ENCODE measurements around the gene VPS54.
"Not testable (repeated sequence)": the region's sequence is repeated elsewhere in the genome, so short reads cannot be mapped to it uniquely, and the experiment has no call there.

VPS54 gene

GRCh38 chr2:63992061-63992685 lies 27.1 kb downstream of the VPS54 start:
- Histone ChIP-seq H3K9ac (ENCODE audit: low read depth, low read length) (no peak overlapping the region), H3K9me3 (ENCODE audit: control insufficient read depth, insufficient read depth, low read length) (peaks cover 2% of the 10 kb centered on the region; the same call in 1 of the 2 replicates), H3K4me1 (ENCODE audit: insufficient read depth, low read length) (no peaks in the 10 kb centered on the region), H3K36me3 (ENCODE audit: insufficient read depth, low read length) (0 out of 2 replicates have a peak, but pooled peaks cover 3% of the 10 kb centered on the region)

GRCh38 chr2:63991173-63991999 lies 27.8 kb downstream of the VPS54 start:
- H3K9me3 ChIP-seq (ENCODE audit: control insufficient read depth, insufficient read depth, low read length); H3K4me1 ChIP-seq (ENCODE audit: insufficient read depth, low read length); H3K36me3 ChIP-seq (ENCODE audit: insufficient read depth, low read length); H3K9ac ChIP-seq (ENCODE audit: low read depth, low read length): not testable (repeated sequence)

- no peak overlapping the region for H3K9ac ChIP-seq (ENCODE audit: low read depth, low read length)
- H3K36me3 ChIP-seq (ENCODE audit: insufficient read depth, low read length): no peaks in the 10 kb centered on the region
- H3K9me3 ChIP-seq (ENCODE audit: control insufficient read depth, insufficient read depth, low read length): no peaks in the 10 kb centered on the region
- no peaks in the 10 kb centered on the region for H3K4me1 ChIP-seq (ENCODE audit: insufficient read depth, low read length)
Observed at GRCh38 chr2:63990072-63990471, 29.2 kb downstream of the VPS54 start.

GRCh38 chr2:63988842-63989436 lies 30.3 kb downstream of the VPS54 start:
- H3K36me3 ChIP-seq (ENCODE audit: insufficient read depth, low read length); H3K9ac ChIP-seq (ENCODE audit: low read depth, low read length); H3K4me1 ChIP-seq (ENCODE audit: insufficient read depth, low read length); H3K9me3 ChIP-seq (ENCODE audit: control insufficient read depth, insufficient read depth, low read length): not testable (repeated sequence)

DNA sequence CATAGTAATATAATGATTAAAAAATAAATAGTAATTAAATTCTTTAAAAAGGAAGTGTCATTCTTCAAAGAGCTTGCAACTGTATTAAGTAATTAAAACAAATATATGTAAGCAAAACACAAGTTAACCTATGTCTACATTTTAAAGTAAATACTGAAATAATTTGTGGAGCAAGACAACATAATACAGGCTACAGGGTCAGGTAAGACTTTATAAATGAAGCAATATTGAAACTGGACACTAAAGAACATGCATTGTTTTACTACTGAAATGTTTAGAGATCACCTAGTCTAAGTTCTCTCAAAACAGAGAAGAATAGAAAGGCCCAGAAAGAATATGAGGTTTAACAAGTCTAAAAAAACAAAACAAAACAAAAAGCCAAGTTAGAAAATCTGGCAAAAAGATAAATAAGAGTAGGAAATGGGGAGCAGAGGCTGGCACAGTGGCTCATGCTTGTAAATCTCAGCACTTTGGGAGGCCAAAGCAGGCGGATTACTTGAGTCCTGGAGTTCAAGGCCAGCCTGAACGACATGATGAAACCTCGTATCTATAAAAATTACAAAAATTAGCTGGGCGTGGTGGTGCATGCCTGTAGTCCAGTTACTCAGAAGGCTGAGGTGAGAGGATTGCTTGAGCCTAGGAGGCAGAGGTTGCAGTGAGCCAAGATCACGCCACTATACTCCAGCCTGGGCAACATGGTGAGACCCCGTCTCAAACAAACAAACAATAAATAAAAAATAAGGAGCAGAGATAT lies 34.4 kb downstream of the VPS54 start:
- H3K9ac ChIP-seq (ENCODE audit: low read depth, low read length): no peak overlapping the region
- H3K4me1 ChIP-seq (ENCODE audit: insufficient read depth, low read length): no peaks in the 10 kb centered on the region
- no peaks in the 10 kb centered on the region; the same call in 1 of the 2 replicates for H3K36me3 ChIP-seq (ENCODE audit: insufficient read depth, low read length)
- H3K9me3 ChIP-seq (ENCODE audit: control insufficient read depth, insufficient read depth, low read length): no peaks in the 10 kb centered on the region

DNA sequence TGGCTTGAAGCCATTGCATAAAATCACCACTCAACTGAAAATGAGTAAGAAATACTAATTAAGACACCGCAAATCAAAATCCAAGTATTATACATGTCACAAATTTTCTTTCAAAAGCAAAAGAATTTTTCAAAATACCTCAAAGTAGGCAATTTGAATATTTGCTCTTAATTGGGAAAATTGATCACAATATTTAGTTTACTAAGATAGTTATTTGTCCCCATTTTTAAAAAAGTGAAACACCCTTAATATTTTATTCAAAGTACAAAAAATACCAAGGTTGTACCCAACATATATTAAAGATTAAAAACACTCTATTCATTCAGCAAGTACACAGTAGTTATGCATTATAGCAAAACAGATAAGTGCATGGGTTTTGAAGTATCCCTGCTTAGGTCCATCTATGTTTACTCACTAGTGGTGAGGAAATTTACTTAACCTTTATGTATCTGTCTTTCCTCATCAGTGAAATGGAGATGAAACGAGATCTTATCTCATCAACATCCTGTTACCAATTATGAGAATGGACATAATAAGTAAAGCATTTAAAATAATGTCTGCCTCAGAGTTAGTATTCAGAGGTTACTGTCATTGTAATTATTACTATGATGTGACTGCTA lies 35.1 kb downstream of the VPS54 start:
- Histone ChIP-seq H3K36me3 (ENCODE audit: insufficient read depth, low read length) (no peaks in the 10 kb centered on the region; the same call in 1 of the 2 replicates), H3K9me3 (ENCODE audit: control insufficient read depth, insufficient read depth, low read length) (no peaks in the 10 kb centered on the region), H3K4me1 (ENCODE audit: insufficient read depth, low read length) (no peaks in the 10 kb centered on the region), H3K9ac (ENCODE audit: low read depth, low read length) (no peak overlapping the region)

DNA sequence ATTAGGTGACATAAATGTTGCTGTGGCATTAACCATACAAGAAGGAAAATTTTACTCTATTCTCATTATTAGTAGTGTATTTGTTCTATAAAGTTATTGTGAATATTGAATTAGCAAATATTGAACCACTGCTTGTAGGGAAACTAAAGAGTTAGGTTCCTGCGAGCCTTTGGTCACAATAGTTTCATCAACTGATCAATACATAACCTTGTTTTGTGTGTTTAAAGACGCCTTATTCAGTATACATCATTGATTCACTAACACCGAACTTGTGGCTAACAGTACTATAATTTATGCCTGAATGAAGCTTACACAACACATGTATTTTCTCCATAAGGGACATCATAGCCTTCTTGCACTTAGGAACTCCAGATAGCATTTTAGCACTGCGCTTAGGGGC lies 36.9 kb downstream of the VPS54 start:
- no peak overlapping the region for H3K9ac ChIP-seq (ENCODE audit: low read depth, low read length)
- H3K9me3 ChIP-seq (ENCODE audit: control insufficient read depth, insufficient read depth, low read length): no peaks in the 10 kb centered on the region
- H3K36me3 ChIP-seq (ENCODE audit: insufficient read depth, low read length): no peaks in the 10 kb centered on the region; the same call in none of the 2 replicates
- no peaks in the 10 kb centered on the region for H3K4me1 ChIP-seq (ENCODE audit: insufficient read depth, low read length)

- Histone ChIP-seq H3K4me1 (ENCODE audit: insufficient read depth, low read length) (no peaks in the 10 kb centered on the region), H3K36me3 (ENCODE audit: insufficient read depth, low read length) (no peaks in the 10 kb centered on the region; the same call in none of the 2 replicates), H3K9me3 (ENCODE audit: control insufficient read depth, insufficient read depth, low read length) (no peaks in the 10 kb centered on the region), H3K9ac (ENCODE audit: low read depth, low read length) (no peak overlapping the region)
Observed at GRCh38 chr2:63981702-63982103, 37.5 kb downstream of the VPS54 start.

DNA sequence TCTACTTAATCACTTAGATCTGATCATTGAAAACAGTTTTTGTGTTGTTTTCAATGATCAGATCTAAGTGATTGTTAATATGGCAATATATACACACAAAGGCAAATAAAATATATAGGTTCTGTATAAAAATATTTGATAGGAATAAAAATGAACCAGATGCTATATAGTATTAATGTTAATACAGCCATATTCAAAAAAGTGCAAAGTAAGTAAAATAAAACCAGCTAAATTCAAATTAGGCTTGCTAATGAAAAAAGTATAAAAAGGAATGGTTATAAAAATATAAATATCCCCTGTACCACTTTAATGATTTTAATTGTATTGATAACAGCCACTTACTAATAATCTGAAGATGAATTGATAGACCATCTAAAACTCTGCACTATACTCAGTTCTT lies 38.4 kb downstream of the VPS54 start:
- no peaks in the 10 kb centered on the region for H3K4me1 ChIP-seq (ENCODE audit: insufficient read depth, low read length)
- H3K9me3 ChIP-seq (ENCODE audit: control insufficient read depth, insufficient read depth, low read length): no peaks in the 10 kb centered on the region
- no peaks in the 10 kb centered on the region; the same call in none of the 2 replicates for H3K36me3 ChIP-seq (ENCODE audit: insufficient read depth, low read length)
- H3K9ac ChIP-seq (ENCODE audit: low read depth, low read length): no peak overlapping the region

GRCh38 chr2:63977904-63978303 lies 41.3 kb downstream of the VPS54 start:
- no peaks in the 10 kb centered on the region for H3K4me1 ChIP-seq (ENCODE audit: insufficient read depth, low read length)
- no peaks in the 10 kb centered on the region for H3K9me3 ChIP-seq (ENCODE audit: control insufficient read depth, insufficient read depth, low read length)
- no peak overlapping the region for H3K9ac ChIP-seq (ENCODE audit: low read depth, low read length)
- no peaks in the 10 kb centered on the region; the same call in none of the 2 replicates for H3K36me3 ChIP-seq (ENCODE audit: insufficient read depth, low read length)

GRCh38 chr2:63976125-63976510 lies 43.1 kb downstream of the VPS54 start:
- Histone ChIP-seq H3K4me1 (ENCODE audit: insufficient read depth, low read length) (no peaks in the 10 kb centered on the region), H3K36me3 (ENCODE audit: insufficient read depth, low read length) (no peaks in the 10 kb centered on the region; the same call in none of the 2 replicates), H3K9ac (ENCODE audit: low read depth, low read length) (no peak overlapping the region), H3K9me3 (ENCODE audit: control insufficient read depth, insufficient read depth, low read length) (no peaks in the 10 kb centered on the region)

GRCh38 chr2:63975437-63976124 lies 43.6 kb downstream of the VPS54 start:
- Histone ChIP-seq H3K9me3 (ENCODE audit: control insufficient read depth, insufficient read depth, low read length) (no peaks in the 10 kb centered on the region), H3K9ac (ENCODE audit: low read depth, low read length) (no peak overlapping the region), H3K36me3 (ENCODE audit: insufficient read depth, low read length) (no peaks in the 10 kb centered on the region; the same call in none of the 2 replicates), H3K4me1 (ENCODE audit: insufficient read depth, low read length) (no peaks in the 10 kb centered on the region)

DNA sequence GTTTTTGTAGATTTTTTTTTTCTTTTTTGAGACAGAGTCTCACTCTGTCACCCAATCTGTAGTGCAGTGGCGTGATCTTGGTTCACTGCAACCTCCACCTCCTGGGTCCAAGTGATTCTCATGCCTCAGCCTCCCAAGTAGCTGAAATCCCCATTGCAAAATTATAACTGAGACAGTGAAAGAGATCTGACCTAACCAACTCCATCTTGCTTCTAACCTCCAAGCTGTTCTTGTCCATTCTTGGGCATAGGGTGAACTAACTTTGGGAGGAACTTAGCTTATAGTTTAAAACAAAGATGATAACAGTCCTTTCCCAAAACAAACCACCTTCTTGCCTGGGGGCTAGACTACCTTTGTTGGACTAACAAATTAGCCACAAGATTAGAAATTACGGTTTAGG lies 44.2 kb downstream of the VPS54 start:
- not testable (repeated sequence) for H3K36me3 ChIP-seq (ENCODE audit: insufficient read depth, low read length); H3K9ac ChIP-seq (ENCODE audit: low read depth, low read length); H3K4me1 ChIP-seq (ENCODE audit: insufficient read depth, low read length); H3K9me3 ChIP-seq (ENCODE audit: control insufficient read depth, insufficient read depth, low read length)
